SU-DHL-6 (cell line): Measurements from ENCODE around the gene SAMD7.

ENCODE experiments used
- H2AFZ ChIP-seq: fragments of 200-600 bp; sonication (generic); 2 replicates; pipeline ENCODE4 v1.6.1; 2014; ENCODE audit warnings: low read depth, mild to moderate bottlenecking, moderate library complexity, mixed read lengths, antibody characterized with exemption, low read length; ENCODE audit not compliant: severe bottlenecking
- H3F3A ChIP-seq: fragments of 200-600 bp; shearing (Covaris generic); 2 replicates; pipeline ENCODE4 v1.6.0; 2016; ENCODE audit warnings: antibody characterized with exemption, mild to moderate bottlenecking; ENCODE audit not compliant: insufficient read depth
- H3K27ac ChIP-seq: fragments of 200-600 bp; sonication (generic); 2 replicates; pipeline ENCODE4 v1.5.1; 2016; ENCODE audit warnings: low read depth, mild to moderate bottlenecking, low read length, moderate library complexity, mixed read lengths
- H3K27me3 ChIP-seq: fragments of 200-600 bp; sonication (generic), shearing (Covaris generic); 2 replicates; pipeline ENCODE4 v1.6.0; 2014; ENCODE audit warnings: mild to moderate bottlenecking, low read length
- H3K36me3 ChIP-seq: fragments of 200-600 bp; sonication (generic); 2 replicates; pipeline ENCODE4 v1.6.1; 2014; ENCODE audit warnings: mild to moderate bottlenecking, low read length, mixed read lengths
- H3K4me2 ChIP-seq: fragments of 300-600, 200-600 bp; shearing (Covaris generic), sonication (generic); 2 replicates; pipeline ENCODE4 v1.6.0; 2014; ENCODE audit warnings: low read length, low read depth, mild to moderate bottlenecking; ENCODE audit not compliant: poor library complexity, severe bottlenecking
- H3K4me3 ChIP-seq: fragments of 200-600 bp; sonication (generic); 2 replicates; pipeline ENCODE4 v1.5.1; 2014; ENCODE audit warnings: antibody characterized with exemption, low read length, mild to moderate bottlenecking, mixed read lengths; ENCODE audit not compliant: insufficient read depth, poor library complexity, severe bottlenecking
- H3K79me2 ChIP-seq: fragments of 200-600 bp; sonication (generic); 2 replicates; pipeline ENCODE4 v1.6.1; 2014; ENCODE audit warnings: mild to moderate bottlenecking, low read length, moderate library complexity; ENCODE audit not compliant: insufficient read depth
- H3K9ac ChIP-seq: fragments of 200-600 bp; sonication (generic); 2 replicates; pipeline ENCODE4 v1.7.0; 2014; ENCODE audit warnings: mild to moderate bottlenecking, low read length
- H3K9me2 ChIP-seq: fragments of 200-600 bp; sonication (generic); replicated peaks from 2 replicates; pipeline ENCODE4 v1.6.1; 2014; ENCODE audit warnings: low read length; ENCODE audit not compliant: insufficient read depth
- H3K9me3 ChIP-seq: fragments of 200-600 bp; sonication (generic); 2 replicates; pipeline ENCODE4 v1.6.1; 2014; ENCODE audit warnings: low read length, mixed read lengths; ENCODE audit not compliant: insufficient read depth
- H4K20me1 ChIP-seq: fragments of 200-600 bp; sonication (generic); 2 replicates; pipeline ENCODE4 v1.6.1; 2014; ENCODE audit warnings: low read depth, mild to moderate bottlenecking, antibody characterized with exemption, low read length, moderate library complexity, mixed read lengths
- CTCF ChIP-seq: fragments of 200-600 bp; sonication (generic); IDR thresholded peaks from one replicate; pipeline ENCODE4 v1.5.1; 2017; ENCODE audit warnings: antibody characterized with exemption, mild to moderate bottlenecking, low read length, moderate library complexity; ENCODE audit not compliant: insufficient read depth, poor library complexity, severe bottlenecking
- EZH2phosphoT487 ChIP-seq: fragments of 200-600 bp; sonication (generic), shearing (Covaris generic); conservative IDR thresholded peaks from 2 replicates; pipeline ENCODE4 v1.6.1; 2018; ENCODE audit warnings: mild to moderate bottlenecking, antibody characterized with exemption, low read length, moderate library complexity, mixed read lengths

Gene SAMD7

GRCh38 chr3:169891886-169892285 lies 19.5 kb upstream of the SAMD7 start:
- no peak overlapping the region for H3K27ac ChIP-seq
- no peak overlapping the region for H2AFZ ChIP-seq
- no peak for TF ChIP-seq CTCF
- no peak for TF ChIP-seq EZH2phosphoT487
- H3K9ac ChIP-seq = no peak overlapping the region
- no peaks in the 10 kb centered on the region for H3K79me2 ChIP-seq
- H3K4me3 ChIP-seq = no peak overlapping the region
- H3K9me3 ChIP-seq = no peaks in the 10 kb centered on the region
- no peaks in the 10 kb centered on the region for H4K20me1 ChIP-seq
- no peaks in the 10 kb centered on the region for H3K9me2 ChIP-seq
- H3K4me2 ChIP-seq = no peak overlapping the region
- H3K27me3 ChIP-seq = no peaks in the 10 kb centered on the region
- H3F3A ChIP-seq = no peaks in the 10 kb centered on the region
- H3K36me3 ChIP-seq = no peaks in the 10 kb centered on the region

- TF ChIP-seq EZH2phosphoT487 (no peak), CTCF (no peak)
- no peaks in the 10 kb centered on the region for H3K9me3 ChIP-seq
- no peak overlapping the region for H3K4me3 ChIP-seq
Observed at GRCh38 chr3:169894110-169894509, 17.3 kb upstream of the SAMD7 start.

GRCh38 chr3:169895072-169895471 lies 16.3 kb upstream of the SAMD7 start:
- no peak overlapping the region for H3K4me2 ChIP-seq

More at GRCh38 chr3:169894110-169894509, 17.3 kb upstream of the SAMD7 start:
- Histone ChIP-seq H2AFZ (no peak overlapping the region), H3K36me3 (no peaks in the 10 kb centered on the region), H3K27ac (no peak overlapping the region), H3F3A (no peaks in the 10 kb centered on the region), H3K79me2 (no peaks in the 10 kb centered on the region), H3K9ac (no peak overlapping the region), H4K20me1 (no peaks in the 10 kb centered on the region), H3K27me3 (no peaks in the 10 kb centered on the region), H3K9me2 (no peaks in the 10 kb centered on the region), H3K4me2 (no peak overlapping the region)

More at GRCh38 chr3:169895072-169895471, 16.3 kb upstream of the SAMD7 start:
- Histone ChIP-seq H3K79me2 (no peaks in the 10 kb centered on the region), H3K27me3 (no peaks in the 10 kb centered on the region), H2AFZ (no peak overlapping the region), H3K27ac (no peak overlapping the region), H3K4me3 (no peak overlapping the region), H3F3A (no peaks in the 10 kb centered on the region), H3K36me3 (no peaks in the 10 kb centered on the region), H3K9ac (no peak overlapping the region), H3K9me3 (no peaks in the 10 kb centered on the region), H4K20me1 (no peaks in the 10 kb centered on the region), H3K9me2 (no peaks in the 10 kb centered on the region)
- no peak for TF ChIP-seq EZH2phosphoT487
- TF ChIP-seq CTCF = no peak
